NOMO-1 treated with dmso at 0.1 percent for 144 hours (cell line): ENCODE data around the gene PPM1F.
A peak's percentile ranks its signal among the peaks of the same experiment; 100 is the strongest.
"Not testable (repeated sequence)": the region's sequence is repeated elsewhere in the genome, so short reads cannot be mapped to it uniquely, and the experiment has no call there.

ENCODE experiments used
- DNase-seq: peaks from one replicate; lab custom pipeline; 2025; ENCODE audit not compliant: unreplicated experiment; lab: John Stamatoyannopoulos, UW

The PPM1F gene

GRCh38 chr22:21902296-21903087 is 50.2 kb downstream of the PPM1F start:
- DNase-seq: no peak

GRCh38 chr22:21898354-21898896 is 54.2 kb downstream of the PPM1F start:
- no peak for DNase-seq

- DNase-seq: no peak
Measured at GRCh38 chr22:21896951-21897513, 55.6 kb downstream of the PPM1F start.

- DNase-seq: not testable (repeated sequence)
Measured at GRCh38 chr22:21896275-21896674, 56.4 kb downstream of the PPM1F start.

- no peak for DNase-seq
Measured at GRCh38 chr22:21894799-21895198, 57.8 kb downstream of the PPM1F start.

GRCh38 chr22:21889251-21889990 is 63.2 kb downstream of the PPM1F start:
- DNase-seq: no peak

GRCh38 chr22:21887841-21888240 is 64.8 kb downstream of the PPM1F start:
- no peak for DNase-seq

- not testable (repeated sequence) for DNase-seq
Measured at GRCh38 chr22:21883930-21884329, 68.7 kb downstream of the PPM1F start.

GRCh38 chr22:21882754-21883333 is 69.8 kb downstream of the PPM1F start:
- not testable (repeated sequence) for DNase-seq

- DNase-seq: no peak
Measured at GRCh38 chr22:21881841-21882753, 70.6 kb downstream of the PPM1F start.

- DNase-seq: peak; percentile 21
Measured at GRCh38 chr22:21876486-21877176, 76.0 kb downstream of the PPM1F start.

GRCh38 chr22:21874953-21875352 is 77.7 kb downstream of the PPM1F start:
- DNase-seq: not testable (repeated sequence)

GRCh38 chr22:21873619-21874018 is 79.0 kb downstream of the PPM1F start:
- DNase-seq: no peak

GRCh38 chr22:21872741-21873140 is 79.9 kb downstream of the PPM1F start:
- DNase-seq: not testable (repeated sequence)
